Gastrocnemius medialis (tissue), 4 donors: ENCODE results near the gene ARL3.

Source experiments
- CTCF ChIP-seq, 5 experiments: fragments of 450-650 bp in 3 of 5; fragments of 200-600 bp in 2 of 5; sonication (generic) in 2 of 5; IDR thresholded peaks in 4 of 5; conservative IDR thresholded peaks in 1 of 5; 1 replicate in 4 of 5; 2 replicates in 1 of 5; pipeline ENCODE4 v1.5.1; 2016 to 2019; ENCODE audit warnings: antibody characterized with exemption in 5 of 5, mild to moderate bottlenecking in 3 of 5, moderate library complexity in 3 of 5
- POLR2A ChIP-seq, 2 donors: fragments of 450-650 bp; IDR thresholded peaks; one replicate each; pipeline ENCODE4 v1.6.1; 2017; ENCODE audit warnings: antibody characterized with exemption in 2 of 2, mild to moderate bottlenecking in 2 of 2, moderate library complexity in 2 of 2

- TF ChIP-seq CTCF (IDR thresholded peaks at IDR 0.05 in 4 of 5, conservative IDR thresholded peaks at IDR 0.05 in 1 of 5) (no peak), POLR2A (IDR thresholded peaks at IDR 0.05) (no peak)
Observed at GRCh38 chr10:102714621-102715455, 641 bp upstream of the ARL3 start, which contains the start of gene SFXN2.
